GM21528 (cell line): ENCODE measurements around the gene DIRAS3.
"Not testable (repeated sequence)": the region's sequence is repeated elsewhere in the genome, so short reads cannot be mapped to it uniquely, and the experiment has no call there.

ENCODE experiments used
- ATAC-seq: cut with Tn5 transposase; IDR thresholded peaks from one replicate; pipeline ENCODE4 v1.9.1; 2021; ENCODE audit warnings: mild to moderate bottlenecking, moderate library complexity; ENCODE audit not compliant: unreplicated experiment, low FRiP score

The DIRAS3 gene

GRCh38 chr1:68049941-68050878 is at the start of gene DIRAS3:
Gene DIRAS3, minus strand, starts transcription at chr1:68050627. Its CDS starts 3,330 bp downstream, at chr1:68047297.
- ATAC-seq = no peak

GRCh38 chr1:68093737-68094136 is 43.3 kb upstream of the DIRAS3 start:
- no peak for ATAC-seq

GRCh38 chr1:68087184-68087583 is 36.8 kb upstream of the DIRAS3 start:
- ATAC-seq = no peak

- no peak for ATAC-seq
Measured at GRCh38 chr1:68085752-68086151, 35.3 kb upstream of the DIRAS3 start.

- no peak for ATAC-seq
Measured at GRCh38 chr1:68083686-68084085, 33.3 kb upstream of the DIRAS3 start.

GRCh38 chr1:68081775-68082283 is 31.4 kb upstream of the DIRAS3 start:
- ATAC-seq = no peak

- ATAC-seq = no peak
Measured at GRCh38 chr1:68078647-68079046, 28.2 kb upstream of the DIRAS3 start.

- no peak for ATAC-seq
Measured at GRCh38 chr1:68074472-68074871, 24.0 kb upstream of the DIRAS3 start.

GRCh38 chr1:68065766-68066165 is 15.3 kb upstream of the DIRAS3 start:
- ATAC-seq = no peak

- ATAC-seq = not testable (repeated sequence)
Measured at GRCh38 chr1:68058053-68058452, 7.6 kb upstream of the DIRAS3 start.

GRCh38 chr1:68057564-68057963 is 7.1 kb upstream of the DIRAS3 start:
- no peak for ATAC-seq

- no peak for ATAC-seq
Measured at GRCh38 chr1:68057050-68057449, 6.6 kb upstream of the DIRAS3 start.

GRCh38 chr1:68051475-68051874 is 1.0 kb upstream of the DIRAS3 start:
- no peak for ATAC-seq

GRCh38 chr1:68047659-68048026 is 2.8 kb downstream of the DIRAS3 start:
- ATAC-seq = no peak

- ATAC-seq = no peak
Measured at GRCh38 chr1:68046885-68047658, 3.4 kb downstream of the DIRAS3 start.

GRCh38 chr1:68046423-68046822 is 4.0 kb downstream of the DIRAS3 start:
- ATAC-seq = no peak

GRCh38 chr1:68045511-68046180 is 4.8 kb downstream of the DIRAS3 start:
- ATAC-seq = no peak

- ATAC-seq = no peak
Measured at GRCh38 chr1:68043443-68044090, 6.9 kb downstream of the DIRAS3 start.

- ATAC-seq = no peak
Measured at GRCh38 chr1:68036946-68037345, 13.5 kb downstream of the DIRAS3 start.

- no peak for ATAC-seq
Measured at GRCh38 chr1:68029444-68029843, 21.0 kb downstream of the DIRAS3 start.
